HG02852 (cell line): ENCODE data around the gene ADPRHL1.

Source experiments
- ATAC-seq: cut with Tn5 transposase; IDR thresholded peaks from one replicate; pipeline ENCODE4 v1.9.1; 2021; ENCODE audit warnings: mild to moderate bottlenecking, moderate library complexity; ENCODE audit not compliant: unreplicated experiment

The ADPRHL1 gene

GRCh38 chr13:113433391-113433916, 19.8 kb downstream of the ADPRHL1 start:
- ATAC-seq: no peak

GRCh38 chr13:113432506-113433270, 20.6 kb downstream of the ADPRHL1 start:
- ATAC-seq: no peak

GRCh38 chr13:113431171-113431570, 22.1 kb downstream of the ADPRHL1 start:
- no peak for ATAC-seq

- ATAC-seq: no peak
These were observed 22.7 kb downstream of the ADPRHL1 start for GRCh38 chr13:113430378-113431110.

GRCh38 chr13:113429608-113429985, 23.7 kb downstream of the ADPRHL1 start:
- no peak for ATAC-seq

GRCh38 chr13:113428871-113429607, 24.2 kb downstream of the ADPRHL1 start:
- ATAC-seq: no peak

GRCh38 chr13:113428469-113428865, 24.8 kb downstream of the ADPRHL1 start:
- no peak for ATAC-seq

GRCh38 chr13:113427562-113428468, 25.5 kb downstream of the ADPRHL1 start:
- no peak for ATAC-seq

GRCh38 chr13:113426591-113426986, 26.7 kb downstream of the ADPRHL1 start:
- no peak for ATAC-seq

GRCh38 chr13:113425941-113426590, 27.2 kb downstream of the ADPRHL1 start:
- ATAC-seq: no peak

- no peak for ATAC-seq
These were observed 29.6 kb downstream of the ADPRHL1 start for GRCh38 chr13:113423520-113424163.

- ATAC-seq: no peak
These were observed 30.3 kb downstream of the ADPRHL1 start for GRCh38 chr13:113422807-113423519.

GRCh38 chr13:113421673-113422270, 31.5 kb downstream of the ADPRHL1 start:
- ATAC-seq: no peak

- ATAC-seq: no peak
These were observed 32.3 kb downstream of the ADPRHL1 start for GRCh38 chr13:113420833-113421600.

GRCh38 chr13:113420232-113420631, 33.1 kb downstream of the ADPRHL1 start:
- no peak for ATAC-seq

- no peak for ATAC-seq
These were observed 33.6 kb downstream of the ADPRHL1 start for GRCh38 chr13:113419531-113420193.

GRCh38 chr13:113418722-113419049, 34.6 kb downstream of the ADPRHL1 start:
- no peak for ATAC-seq
